ENCODE results near the gene ARID1B. TPM values are rescaled to one million over a fixed set of nuclear protein-coding genes. Genes with fewer than 3 reads are reported as not detected.

Gene ARID1B
- total RNA-seq, 1 experiment from 2014 or later = 60.3 TPM

DNA sequence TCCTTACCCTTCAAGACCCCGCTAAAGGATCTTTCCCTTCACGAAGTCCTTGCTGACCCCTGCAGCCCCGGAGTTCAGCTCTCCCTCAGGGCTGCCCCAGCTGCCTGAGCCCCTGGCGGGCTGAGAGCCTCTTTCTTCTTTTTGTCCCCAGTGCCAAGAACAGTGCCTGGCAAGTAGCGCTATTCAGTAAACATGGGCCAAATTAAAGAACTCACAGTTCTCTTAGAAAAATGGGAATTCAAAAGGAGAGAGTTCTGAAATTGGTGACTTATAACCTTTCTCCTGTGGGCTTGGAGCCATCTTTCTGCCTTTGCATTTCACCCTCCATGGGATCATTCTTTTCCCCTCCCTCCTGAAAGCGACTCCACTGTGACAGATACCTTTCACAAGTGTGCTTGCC, 318.9 kb downstream of the ARID1B start (continued):
- TF ChIP-seq CREM (CRISPR knock-in tag; IDR thresholded peaks at IDR 0.05) (no peak), JUN (CRISPR knock-in tag; IDR thresholded peaks at IDR 0.05) (no peak)
- TF ChIP-seq, protein P1, sequence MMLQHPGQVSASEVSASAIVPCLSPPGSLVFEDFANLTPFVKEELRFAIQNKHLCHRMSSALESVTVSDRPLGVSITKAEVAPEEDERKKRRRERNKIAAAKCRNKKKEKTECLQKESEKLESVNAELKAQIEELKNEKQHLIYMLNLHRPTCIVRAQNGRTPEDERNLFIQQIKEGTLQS (CRISPR knock-in tag; conservative IDR thresholded peaks at IDR 0.05) = no peak
- TF ChIP-seq, protein P2, sequence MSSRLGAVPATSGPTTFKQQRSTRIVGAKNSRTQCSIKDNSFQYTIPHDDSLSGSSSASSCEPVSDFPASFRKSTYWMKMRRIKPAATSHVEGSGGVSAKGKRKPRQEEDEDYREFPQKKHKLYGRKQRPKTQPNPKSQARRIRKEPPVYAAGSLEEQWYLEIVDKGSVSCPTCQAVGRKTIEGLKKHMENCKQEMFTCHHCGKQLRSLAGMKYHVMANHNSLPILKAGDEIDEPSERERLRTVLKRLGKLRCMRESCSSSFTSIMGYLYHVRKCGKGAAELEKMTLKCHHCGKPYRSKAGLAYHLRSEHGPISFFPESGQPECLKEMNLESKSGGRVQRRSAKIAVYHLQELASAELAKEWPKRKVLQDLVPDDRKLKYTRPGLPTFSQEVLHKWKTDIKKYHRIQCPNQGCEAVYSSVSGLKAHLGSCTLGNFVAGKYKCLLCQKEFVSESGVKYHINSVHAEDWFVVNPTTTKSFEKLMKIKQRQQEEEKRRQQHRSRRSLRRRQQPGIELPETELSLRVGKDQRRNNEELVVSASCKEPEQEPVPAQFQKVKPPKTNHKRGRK (CRISPR knock-in tag; IDR thresholded peaks at IDR 0.05; ENCODE audit: borderline replicate concordance) = no peak

DNA sequence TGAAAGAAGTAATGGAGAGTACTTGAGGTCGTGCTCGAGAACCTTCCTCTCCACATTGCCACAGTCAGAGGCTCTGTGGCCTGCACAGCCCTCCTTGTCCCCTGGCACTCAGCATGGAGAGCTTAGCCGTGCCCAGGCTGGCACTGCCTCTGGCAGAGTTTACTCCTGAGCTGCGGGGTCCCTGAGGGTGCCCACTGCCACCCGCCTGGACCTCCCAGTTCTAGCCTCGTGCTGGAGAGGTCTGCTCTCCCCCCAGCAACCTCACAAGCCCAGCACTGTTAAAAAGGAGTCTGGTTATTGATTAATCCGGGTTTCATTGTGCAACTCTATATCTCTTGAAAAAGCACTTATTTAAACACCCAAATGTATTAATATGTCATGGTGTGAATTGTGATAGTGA, 319.3 kb downstream of the ARID1B start:
- no peaks in the 10 kb centered on the region for H3K9me3 Mint-ChIP-seq
- TF ChIP-seq IRF2 (CRISPR knock-in tag; IDR thresholded peaks at IDR 0.05; ENCODE audit: borderline replicate concordance, low read depth) (no peak), ZNF219 (CRISPR knock-in tag; IDR thresholded peaks at IDR 0.05; ENCODE audit: borderline replicate concordance) (no peak), NR2C2 (CRISPR knock-in tag; IDR thresholded peaks at IDR 0.05) (no peak), ZNF281 (CRISPR knock-in tag; IDR thresholded peaks at IDR 0.05) (no peak)
- ChIA-PET POLR2A (no interaction called here), CTCF (no interaction called here)
- H3K4me1 Mint-ChIP-seq = peaks cover 30% of the 10 kb centered on the region
- H3K36me3 Mint-ChIP-seq = peaks cover 4% of the 10 kb centered on the region; the same call in 1 of the 2 replicates
- DNase-seq (ENCODE audit: low spot score) (no peak), ATAC-seq (no peak)
- H3K27me3 Mint-ChIP-seq (ENCODE audit: low read depth) = no peaks in the 10 kb centered on the region
- H3K27ac Mint-ChIP-seq = peak overlapping the region; percentile 58; the same call in 1 of the 2 replicates
- H3K4me3 Mint-ChIP-seq = no peak overlapping the region

DNA sequence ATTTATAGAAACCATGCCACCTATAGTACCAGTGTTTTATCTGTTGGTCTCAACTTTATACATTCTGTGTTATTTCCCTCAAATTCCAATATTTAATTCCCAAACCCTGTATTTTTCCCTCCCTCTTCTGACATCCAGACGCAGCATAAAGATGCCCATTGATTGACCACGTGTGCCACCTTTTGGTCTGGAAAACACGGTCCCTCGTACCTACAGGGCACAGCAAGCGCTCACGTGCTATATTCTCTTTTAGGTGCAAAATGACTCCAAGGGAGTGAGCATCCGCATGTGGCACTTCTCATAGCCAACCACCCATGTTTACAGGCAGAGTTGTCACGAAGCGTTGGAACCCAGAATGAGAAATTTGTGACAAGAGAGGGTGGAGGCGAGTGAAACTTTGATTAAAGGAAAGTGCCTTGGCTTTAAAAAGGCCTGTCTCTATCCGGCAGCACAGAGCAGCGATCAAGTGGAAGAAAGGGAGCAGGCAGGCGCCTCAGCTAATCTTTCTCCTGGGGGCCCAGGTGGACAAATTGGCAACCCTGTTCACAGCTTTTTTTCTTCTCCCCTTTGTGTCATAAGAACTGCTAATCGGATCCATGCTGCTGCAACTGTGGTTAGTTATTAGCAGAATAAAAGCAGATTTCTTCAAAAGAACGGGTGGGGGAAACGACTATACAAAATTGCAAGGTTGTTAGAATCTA, 320.2 kb downstream of the ARID1B start:
- ChIA-PET CTCF (no interaction called here), POLR2A (no interaction called here)
- Mint-ChIP-seq H3K27me3 (ENCODE audit: low read depth) (no peaks in the 10 kb centered on the region), H3K4me3 (no peak overlapping the region), H3K4me1 (peaks cover 23% of the 10 kb centered on the region), H3K27ac (no peak overlapping the region; the same call in 1 of the 2 replicates), H3K9me3 (no peaks in the 10 kb centered on the region), H3K36me3 (peaks cover 4% of the 10 kb centered on the region; the same call in 1 of the 2 replicates)
- DNase-seq (ENCODE audit: low spot score) = no peak
- no peak for ATAC-seq
- TF ChIP-seq ZNF232 (CRISPR knock-in tag; IDR thresholded peaks at IDR 0.05) (no peak), FOXP1 (CRISPR knock-in tag; IDR thresholded peaks at IDR 0.05; ENCODE audit: borderline replicate concordance) (no peak), FOXK1 (CRISPR knock-in tag; IDR thresholded peaks at IDR 0.05) (no peak), HMGA2 (CRISPR knock-in tag; IDR thresholded peaks at IDR 0.05) (no peak), AFF4 (CRISPR knock-in tag; IDR thresholded peaks at IDR 0.05; ENCODE audit: borderline replicate concordance) (no peak), ATF6 (CRISPR knock-in tag; IDR thresholded peaks at IDR 0.05) (no peak), ZNF281 (CRISPR knock-in tag; IDR thresholded peaks at IDR 0.05) (no peak), CREM (CRISPR knock-in tag; IDR thresholded peaks at IDR 0.05) (no peak)
- TF ChIP-seq, protein P3, sequence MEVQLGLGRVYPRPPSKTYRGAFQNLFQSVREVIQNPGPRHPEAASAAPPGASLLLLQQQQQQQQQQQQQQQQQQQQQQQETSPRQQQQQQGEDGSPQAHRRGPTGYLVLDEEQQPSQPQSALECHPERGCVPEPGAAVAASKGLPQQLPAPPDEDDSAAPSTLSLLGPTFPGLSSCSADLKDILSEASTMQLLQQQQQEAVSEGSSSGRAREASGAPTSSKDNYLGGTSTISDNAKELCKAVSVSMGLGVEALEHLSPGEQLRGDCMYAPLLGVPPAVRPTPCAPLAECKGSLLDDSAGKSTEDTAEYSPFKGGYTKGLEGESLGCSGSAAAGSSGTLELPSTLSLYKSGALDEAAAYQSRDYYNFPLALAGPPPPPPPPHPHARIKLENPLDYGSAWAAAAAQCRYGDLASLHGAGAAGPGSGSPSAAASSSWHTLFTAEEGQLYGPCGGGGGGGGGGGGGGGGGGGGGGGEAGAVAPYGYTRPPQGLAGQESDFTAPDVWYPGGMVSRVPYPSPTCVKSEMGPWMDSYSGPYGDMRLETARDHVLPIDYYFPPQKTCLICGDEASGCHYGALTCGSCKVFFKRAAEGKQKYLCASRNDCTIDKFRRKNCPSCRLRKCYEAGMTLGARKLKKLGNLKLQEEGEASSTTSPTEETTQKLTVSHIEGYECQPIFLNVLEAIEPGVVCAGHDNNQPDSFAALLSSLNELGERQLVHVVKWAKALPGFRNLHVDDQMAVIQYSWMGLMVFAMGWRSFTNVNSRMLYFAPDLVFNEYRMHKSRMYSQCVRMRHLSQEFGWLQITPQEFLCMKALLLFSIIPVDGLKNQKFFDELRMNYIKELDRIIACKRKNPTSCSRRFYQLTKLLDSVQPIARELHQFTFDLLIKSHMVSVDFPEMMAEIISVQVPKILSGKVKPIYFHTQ (CRISPR knock-in tag; IDR thresholded peaks at IDR 0.05) = no peak
